Measurements from ENCODE around the gene APBA2. TPM values are rescaled to one million over a fixed set of nuclear protein-coding genes. Genes with fewer than 3 reads are reported as not detected.
A peak's percentile ranks its signal among the peaks of the same experiment; 100 is the strongest.

The APBA2 gene
- total RNA-seq, 1 experiment from 2014 or later, result 11.2 TPM

DNA sequence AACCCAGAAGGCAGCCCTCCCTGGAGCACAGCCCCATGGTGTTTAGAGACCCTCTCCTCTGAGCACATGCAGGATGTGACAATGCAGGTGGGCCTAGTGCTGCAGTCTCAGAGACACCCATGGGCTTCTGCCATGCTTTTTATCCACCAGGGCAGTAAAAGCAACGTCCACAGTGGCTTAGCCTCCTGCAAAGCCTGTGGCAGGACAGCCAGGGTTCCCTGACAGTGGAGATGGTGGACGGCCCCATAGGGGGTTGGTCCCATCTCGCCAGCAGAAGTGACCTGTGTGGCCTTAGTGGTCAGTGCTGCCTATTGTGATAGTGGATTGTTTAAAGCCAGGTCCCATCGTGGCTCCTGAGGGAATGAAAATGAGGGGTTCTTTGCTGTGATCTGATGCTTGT is 46.6 kb downstream of the APBA2 start:
- POLR2A ChIA-PET, result no interaction called here
- Mint-ChIP-seq H3K36me3 (peaks cover 8% of the 10 kb centered on the region; the same call in 1 of the 2 replicates), H3K4me3 (no peak overlapping the region), H3K27me3 (ENCODE audit: low read depth) (no peaks in the 10 kb centered on the region), H3K9me3 (peaks cover 15% of the 10 kb centered on the region), H3K4me1 (peaks cover 23% of the 10 kb centered on the region), H3K27ac (no peak overlapping the region)
- ATAC-seq (no peak), DNase-seq (ENCODE audit: low spot score) (no peak)
- CTCF ChIA-PET, result no interaction called here
- TF ChIP-seq NFE2L1 (CRISPR knock-in tag; IDR thresholded peaks at IDR 0.05), result no peak

DNA sequence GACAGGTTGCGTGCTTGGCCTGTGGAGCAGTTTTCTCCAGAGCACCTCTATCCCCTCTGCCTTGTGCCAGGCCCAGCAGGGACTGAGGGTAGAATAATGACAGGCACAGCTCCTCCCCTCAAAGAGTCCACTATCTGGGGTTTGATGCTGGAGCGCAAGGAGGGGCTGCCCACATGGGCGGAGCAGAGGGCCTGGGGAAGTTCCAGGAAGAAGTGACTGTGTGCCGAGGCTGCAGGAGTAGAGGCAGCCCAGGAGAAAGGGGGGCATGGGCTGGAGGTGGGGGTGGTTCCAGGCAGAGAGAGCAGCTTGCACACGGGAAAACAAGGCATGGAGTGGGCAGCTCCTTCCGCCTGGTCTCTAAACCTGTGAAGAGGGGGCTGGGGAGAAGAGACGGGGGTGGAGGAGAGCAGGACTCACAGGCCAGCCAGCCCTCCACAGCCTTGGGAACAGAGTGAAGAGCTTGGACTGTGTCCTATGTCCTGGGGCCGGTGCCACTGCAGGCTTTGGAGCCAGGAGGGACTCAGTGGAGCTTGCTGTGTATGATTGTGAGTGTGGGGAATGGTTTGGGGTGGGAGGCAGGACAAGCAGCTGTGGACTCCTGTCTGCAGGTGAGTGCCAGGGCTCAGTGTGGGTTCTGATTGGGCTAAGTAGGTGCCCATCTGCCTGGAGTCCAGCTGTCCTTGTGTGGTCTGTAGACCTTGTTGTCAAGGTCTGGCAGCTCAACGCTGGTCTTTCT is 48.1 kb downstream of the APBA2 start:
- no peak overlapping the region for H3K27ac Mint-ChIP-seq
- TF ChIP-seq, protein P1, sequence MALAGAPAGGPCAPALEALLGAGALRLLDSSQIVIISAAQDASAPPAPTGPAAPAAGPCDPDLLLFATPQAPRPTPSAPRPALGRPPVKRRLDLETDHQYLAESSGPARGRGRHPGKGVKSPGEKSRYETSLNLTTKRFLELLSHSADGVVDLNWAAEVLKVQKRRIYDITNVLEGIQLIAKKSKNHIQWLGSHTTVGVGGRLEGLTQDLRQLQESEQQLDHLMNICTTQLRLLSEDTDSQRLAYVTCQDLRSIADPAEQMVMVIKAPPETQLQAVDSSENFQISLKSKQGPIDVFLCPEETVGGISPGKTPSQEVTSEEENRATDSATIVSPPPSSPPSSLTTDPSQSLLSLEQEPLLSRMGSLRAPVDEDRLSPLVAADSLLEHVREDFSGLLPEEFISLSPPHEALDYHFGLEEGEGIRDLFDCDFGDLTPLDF (CRISPR knock-in tag; IDR thresholded peaks at IDR 0.05), result no peak
- TF ChIP-seq, protein P2, sequence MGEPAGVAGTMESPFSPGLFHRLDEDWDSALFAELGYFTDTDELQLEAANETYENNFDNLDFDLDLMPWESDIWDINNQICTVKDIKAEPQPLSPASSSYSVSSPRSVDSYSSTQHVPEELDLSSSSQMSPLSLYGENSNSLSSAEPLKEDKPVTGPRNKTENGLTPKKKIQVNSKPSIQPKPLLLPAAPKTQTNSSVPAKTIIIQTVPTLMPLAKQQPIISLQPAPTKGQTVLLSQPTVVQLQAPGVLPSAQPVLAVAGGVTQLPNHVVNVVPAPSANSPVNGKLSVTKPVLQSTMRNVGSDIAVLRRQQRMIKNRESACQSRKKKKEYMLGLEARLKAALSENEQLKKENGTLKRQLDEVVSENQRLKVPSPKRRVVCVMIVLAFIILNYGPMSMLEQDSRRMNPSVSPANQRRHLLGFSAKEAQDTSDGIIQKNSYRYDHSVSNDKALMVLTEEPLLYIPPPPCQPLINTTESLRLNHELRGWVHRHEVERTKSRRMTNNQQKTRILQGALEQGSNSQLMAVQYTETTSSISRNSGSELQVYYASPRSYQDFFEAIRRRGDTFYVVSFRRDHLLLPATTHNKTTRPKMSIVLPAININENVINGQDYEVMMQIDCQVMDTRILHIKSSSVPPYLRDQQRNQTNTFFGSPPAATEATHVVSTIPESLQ (CRISPR knock-in tag; IDR thresholded peaks at IDR 0.05), result no peak
- TF ChIP-seq EMX1 (CRISPR knock-in tag; IDR thresholded peaks at IDR 0.05) (no peak), ZNF138 (CRISPR knock-in tag; conservative IDR thresholded peaks at IDR 0.05) (no peak), TEAD4 (CRISPR knock-in tag; IDR thresholded peaks at IDR 0.05) (no peak)
- TF ChIP-seq, protein P3, sequence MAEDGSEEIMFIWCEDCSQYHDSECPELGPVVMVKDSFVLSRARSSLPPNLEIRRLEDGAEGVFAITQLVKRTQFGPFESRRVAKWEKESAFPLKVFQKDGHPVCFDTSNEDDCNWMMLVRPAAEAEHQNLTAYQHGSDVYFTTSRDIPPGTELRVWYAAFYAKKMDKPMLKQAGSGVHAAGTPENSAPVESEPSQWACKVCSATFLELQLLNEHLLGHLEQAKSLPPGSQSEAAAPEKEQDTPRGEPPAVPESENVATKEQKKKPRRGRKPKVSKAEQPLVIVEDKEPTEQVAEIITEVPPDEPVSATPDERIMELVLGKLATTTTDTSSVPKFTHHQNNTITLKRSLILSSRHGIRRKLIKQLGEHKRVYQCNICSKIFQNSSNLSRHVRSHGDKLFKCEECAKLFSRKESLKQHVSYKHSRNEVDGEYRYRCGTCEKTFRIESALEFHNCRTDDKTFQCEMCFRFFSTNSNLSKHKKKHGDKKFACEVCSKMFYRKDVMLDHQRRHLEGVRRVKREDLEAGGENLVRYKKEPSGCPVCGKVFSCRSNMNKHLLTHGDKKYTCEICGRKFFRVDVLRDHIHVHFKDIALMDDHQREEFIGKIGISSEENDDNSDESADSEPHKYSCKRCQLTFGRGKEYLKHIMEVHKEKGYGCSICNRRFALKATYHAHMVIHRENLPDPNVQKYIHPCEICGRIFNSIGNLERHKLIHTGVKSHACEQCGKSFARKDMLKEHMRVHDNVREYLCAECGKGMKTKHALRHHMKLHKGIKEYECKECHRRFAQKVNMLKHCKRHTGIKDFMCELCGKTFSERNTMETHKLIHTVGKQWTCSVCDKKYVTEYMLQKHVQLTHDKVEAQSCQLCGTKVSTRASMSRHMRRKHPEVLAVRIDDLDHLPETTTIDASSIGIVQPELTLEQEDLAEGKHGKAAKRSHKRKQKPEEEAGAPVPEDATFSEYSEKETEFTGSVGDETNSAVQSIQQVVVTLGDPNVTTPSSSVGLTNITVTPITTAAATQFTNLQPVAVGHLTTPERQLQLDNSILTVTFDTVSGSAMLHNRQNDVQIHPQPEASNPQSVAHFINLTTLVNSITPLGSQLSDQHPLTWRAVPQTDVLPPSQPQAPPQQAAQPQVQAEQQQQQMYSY (CRISPR knock-in tag; IDR thresholded peaks at IDR 0.05), result 0 out of 2 replicates have a peak, but pooled peaks have one; percentile 12
- peaks cover 23% of the 10 kb centered on the region for H3K4me1 Mint-ChIP-seq
- H3K27me3 Mint-ChIP-seq (ENCODE audit: low read depth), result no peaks in the 10 kb centered on the region
- peaks cover 8% of the 10 kb centered on the region; the same call in 1 of the 2 replicates for H3K36me3 Mint-ChIP-seq
- POLR2A ChIA-PET, result no interaction called here
- peak; percentile 37; the same call in 1 of the 2 replicates for ATAC-seq
- H3K4me3 Mint-ChIP-seq, result no peak overlapping the region
- CTCF ChIA-PET, result interaction anchor here (0.9 to 2.5 kb wide), 7 partner anchors 12 to 170 kb away, joined by 3 to 14 read pairs (median 4); no protein-coding TSS in a partner anchor
- H3K9me3 Mint-ChIP-seq, result peaks cover 15% of the 10 kb centered on the region
- no peak for DNase-seq (ENCODE audit: low spot score)

DNA sequence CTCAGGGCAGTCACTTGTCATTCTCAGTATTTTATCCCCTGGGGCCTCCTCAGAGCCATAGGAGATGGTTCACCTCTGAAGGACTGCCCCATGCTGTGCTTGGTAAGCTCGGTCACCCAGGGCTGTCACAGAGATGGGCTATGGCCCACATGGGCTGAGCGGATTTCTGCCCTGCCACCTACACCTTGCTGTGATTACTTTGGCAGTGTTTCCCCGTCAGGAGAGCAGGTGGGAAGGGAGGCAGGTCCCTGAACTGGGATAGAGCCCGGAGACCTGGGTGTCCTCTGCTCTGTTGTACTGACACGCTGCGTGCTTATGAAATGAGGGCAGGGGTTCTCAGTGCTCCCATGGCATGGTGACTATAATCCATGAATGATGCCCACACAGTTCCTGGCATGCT is 48.9 kb downstream of the APBA2 start:
- Mint-ChIP-seq H3K27me3 (ENCODE audit: low read depth) (no peaks in the 10 kb centered on the region), H3K36me3 (peaks cover 8% of the 10 kb centered on the region; the same call in 1 of the 2 replicates), H3K27ac (no peak overlapping the region), H3K4me1 (peaks cover 23% of the 10 kb centered on the region), H3K4me3 (no peak overlapping the region), H3K9me3 (peaks cover 15% of the 10 kb centered on the region)
- ATAC-seq (no peak), DNase-seq (ENCODE audit: low spot score) (no peak)
- ChIA-PET POLR2A (no interaction called here), CTCF (interaction anchor here (0.6 to 2.5 kb wide), 22 partner anchors 12 to 186 kb away, joined by 3 to 15 read pairs (median 4); no protein-coding TSS in a partner anchor)
- TF ChIP-seq, protein P2 (CRISPR knock-in tag; IDR thresholded peaks at IDR 0.05), result no peak
- TF ChIP-seq RORB (CRISPR knock-in tag; IDR thresholded peaks at IDR 0.05) (no peak), PRRX2 (CRISPR knock-in tag; IDR thresholded peaks at IDR 0.05) (no peak), ZNF138 (CRISPR knock-in tag; conservative IDR thresholded peaks at IDR 0.05) (no peak), GTF2I (CRISPR knock-in tag; conservative IDR thresholded peaks at IDR 0.05) (no peak), NFYB (CRISPR knock-in tag; conservative IDR thresholded peaks at IDR 0.05; ENCODE audit: low read depth) (no peak)
- TF ChIP-seq, protein P1 (CRISPR knock-in tag; IDR thresholded peaks at IDR 0.05), result no peak
- TF ChIP-seq, protein P4, sequence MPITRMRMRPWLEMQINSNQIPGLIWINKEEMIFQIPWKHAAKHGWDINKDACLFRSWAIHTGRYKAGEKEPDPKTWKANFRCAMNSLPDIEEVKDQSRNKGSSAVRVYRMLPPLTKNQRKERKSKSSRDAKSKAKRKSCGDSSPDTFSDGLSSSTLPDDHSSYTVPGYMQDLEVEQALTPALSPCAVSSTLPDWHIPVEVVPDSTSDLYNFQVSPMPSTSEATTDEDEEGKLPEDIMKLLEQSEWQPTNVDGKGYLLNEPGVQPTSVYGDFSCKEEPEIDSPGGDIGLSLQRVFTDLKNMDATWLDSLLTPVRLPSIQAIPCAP (CRISPR knock-in tag; IDR thresholded peaks at IDR 0.05), result no peak
- TF ChIP-seq, protein P5, sequence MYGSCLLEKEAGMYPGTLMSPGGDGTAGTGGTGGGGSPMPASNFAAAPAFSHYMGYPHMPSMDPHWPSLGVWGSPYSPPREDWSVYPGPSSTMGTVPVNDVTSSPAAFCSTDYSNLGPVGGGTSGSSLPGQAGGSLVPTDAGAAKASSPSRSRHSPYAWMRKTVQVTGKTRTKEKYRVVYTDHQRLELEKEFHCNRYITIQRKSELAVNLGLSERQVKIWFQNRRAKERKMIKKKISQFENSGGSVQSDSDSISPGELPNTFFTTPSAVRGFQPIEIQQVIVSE (CRISPR knock-in tag; IDR thresholded peaks at IDR 0.05; ENCODE audit: borderline replicate concordance), result no peak
- TF ChIP-seq, protein P6, sequence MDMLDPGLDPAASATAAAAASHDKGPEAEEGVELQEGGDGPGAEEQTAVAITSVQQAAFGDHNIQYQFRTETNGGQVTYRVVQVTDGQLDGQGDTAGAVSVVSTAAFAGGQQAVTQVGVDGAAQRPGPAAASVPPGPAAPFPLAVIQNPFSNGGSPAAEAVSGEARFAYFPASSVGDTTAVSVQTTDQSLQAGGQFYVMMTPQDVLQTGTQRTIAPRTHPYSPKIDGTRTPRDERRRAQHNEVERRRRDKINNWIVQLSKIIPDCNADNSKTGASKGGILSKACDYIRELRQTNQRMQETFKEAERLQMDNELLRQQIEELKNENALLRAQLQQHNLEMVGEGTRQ (CRISPR knock-in tag; IDR thresholded peaks at IDR 0.05), result no peak
- TF ChIP-seq, protein P7, sequence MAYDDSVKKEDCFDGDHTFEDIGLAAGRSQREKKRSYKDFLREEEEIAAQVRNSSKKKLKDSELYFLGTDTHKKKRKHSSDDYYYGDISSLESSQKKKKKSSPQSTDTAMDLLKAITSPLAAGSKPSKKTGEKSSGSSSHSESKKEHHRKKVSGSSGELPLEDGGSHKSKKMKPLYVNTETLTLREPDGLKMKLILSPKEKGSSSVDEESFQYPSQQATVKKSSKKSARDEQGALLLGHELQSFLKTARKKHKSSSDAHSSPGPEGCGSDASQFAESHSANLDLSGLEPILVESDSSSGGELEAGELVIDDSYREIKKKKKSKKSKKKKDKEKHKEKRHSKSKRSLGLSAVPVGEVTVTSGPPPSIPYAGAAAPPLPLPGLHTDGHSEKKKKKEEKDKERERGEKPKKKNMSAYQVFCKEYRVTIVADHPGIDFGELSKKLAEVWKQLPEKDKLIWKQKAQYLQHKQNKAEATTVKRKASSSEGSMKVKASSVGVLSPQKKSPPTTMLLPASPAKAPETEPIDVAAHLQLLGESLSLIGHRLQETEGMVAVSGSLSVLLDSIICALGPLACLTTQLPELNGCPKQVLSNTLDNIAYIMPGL (CRISPR knock-in tag; IDR thresholded peaks at IDR 0.05), result no peak
